CD1c-positive myeloid dendritic cell (primary cell): Measurements from ENCODE around the gene PREB.

Source experiments
- DNase-seq: peaks from one replicate; pipeline ENCODE4 v3.0.0-alpha.2; 2016; ENCODE audit errors: extremely low spot score

The PREB gene

DNA sequence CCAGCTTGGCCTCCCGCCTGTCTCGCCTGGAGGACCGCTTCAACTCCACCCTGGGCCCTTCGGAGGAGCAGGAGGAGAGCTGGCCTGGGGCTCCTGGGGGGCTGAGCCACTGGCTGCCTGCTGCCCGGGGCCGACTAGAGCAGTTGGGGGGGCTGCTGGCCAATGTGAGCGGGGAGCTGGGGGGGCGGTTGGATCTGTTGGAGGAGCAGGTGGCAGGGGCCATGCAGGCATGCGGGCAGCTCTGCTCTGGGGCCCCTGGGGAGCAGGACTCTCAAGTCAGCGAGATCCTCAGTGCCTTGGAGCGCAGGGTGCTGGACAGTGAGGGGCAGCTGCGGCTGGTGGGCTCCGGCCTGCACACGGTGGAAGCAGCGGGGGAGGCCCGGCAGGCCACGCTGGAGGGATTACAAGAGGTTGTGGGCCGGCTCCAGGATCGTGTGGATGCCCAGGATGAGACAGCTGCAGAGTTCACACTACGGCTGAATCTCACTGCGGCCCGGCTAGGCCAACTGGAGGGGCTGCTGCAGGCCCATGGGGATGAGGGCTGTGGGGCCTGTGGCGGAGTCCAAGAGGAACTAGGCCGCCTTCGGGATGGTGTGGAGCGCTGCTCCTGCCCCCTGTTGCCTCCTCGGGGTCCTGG lies 51.5 kb downstream of the PREB start:
- no peak for DNase-seq

DNA sequence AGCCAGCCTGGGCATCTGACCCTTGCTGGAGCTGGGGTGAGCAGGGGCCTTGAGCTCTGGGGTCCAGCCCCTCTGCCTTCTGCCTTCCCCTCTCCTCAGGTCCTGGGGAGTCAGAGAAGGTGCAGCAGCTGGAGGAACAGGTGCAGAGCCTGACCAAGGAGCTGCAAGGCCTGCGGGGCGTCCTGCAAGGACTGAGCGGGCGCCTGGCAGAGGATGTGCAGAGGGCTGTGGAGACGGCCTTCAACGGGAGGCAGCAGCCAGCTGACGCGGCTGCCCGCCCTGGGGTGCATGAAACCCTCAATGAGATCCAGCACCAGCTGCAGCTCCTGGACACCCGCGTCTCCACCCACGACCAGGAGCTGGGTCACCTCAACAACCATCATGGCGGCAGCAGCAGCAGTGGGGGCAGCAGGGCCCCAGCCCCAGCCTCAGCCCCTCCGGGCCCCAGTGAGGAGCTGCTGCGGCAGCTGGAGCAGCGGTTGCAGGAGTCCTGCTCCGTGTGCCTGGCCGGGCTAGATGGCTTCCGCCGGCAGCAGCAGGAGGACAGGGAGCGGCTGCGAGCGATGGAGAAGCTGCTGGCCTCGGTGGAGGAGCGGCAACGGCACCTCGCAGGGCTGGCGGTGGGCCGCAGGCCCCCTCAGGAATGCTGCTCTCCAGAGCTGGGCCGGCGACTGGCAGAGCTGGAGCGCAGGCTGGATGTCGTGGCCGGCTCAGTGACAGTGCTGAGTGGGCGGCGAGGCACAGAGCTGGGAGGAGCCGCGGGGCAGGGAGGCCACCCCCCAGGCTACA lies 52.3 kb downstream of the PREB start:
- no peak for DNase-seq
